Erythroblast (primary cell): ENCODE results near the gene ATRIP.

ENCODE experiments used
- GATA1 ChIP-seq: IDR thresholded peaks from 2 replicates; pipeline ENCODE4 v1.6.1; 2011; ENCODE audit warnings: low read depth, mild to moderate bottlenecking, control low read depth, low read length, moderate library complexity
- POLR2A ChIP-seq: IDR thresholded peaks from 2 replicates; pipeline ENCODE4 v1.6.1; 2011; ENCODE audit warnings: mild to moderate bottlenecking, low read length

GRCh38 chr3:48419597-48419996 is 26.9 kb upstream of the ATRIP start:
- TF ChIP-seq POLR2A (no peak), GATA1 (no peak)
